ENCODE results near the gene EHD1. TPM values are rescaled to one million over a fixed set of nuclear protein-coding genes. Genes with fewer than 3 reads are reported as not detected.
A peak's percentile ranks its signal among the peaks of the same experiment; 100 is the strongest.

Gene EHD1
- total and polyA plus RNA-seq, 2 of the 8 experiments (the other 6 are each of a cell fraction or from before 2014, with no cell fraction given) = 31.5 to 42.9 TPM

DNA sequence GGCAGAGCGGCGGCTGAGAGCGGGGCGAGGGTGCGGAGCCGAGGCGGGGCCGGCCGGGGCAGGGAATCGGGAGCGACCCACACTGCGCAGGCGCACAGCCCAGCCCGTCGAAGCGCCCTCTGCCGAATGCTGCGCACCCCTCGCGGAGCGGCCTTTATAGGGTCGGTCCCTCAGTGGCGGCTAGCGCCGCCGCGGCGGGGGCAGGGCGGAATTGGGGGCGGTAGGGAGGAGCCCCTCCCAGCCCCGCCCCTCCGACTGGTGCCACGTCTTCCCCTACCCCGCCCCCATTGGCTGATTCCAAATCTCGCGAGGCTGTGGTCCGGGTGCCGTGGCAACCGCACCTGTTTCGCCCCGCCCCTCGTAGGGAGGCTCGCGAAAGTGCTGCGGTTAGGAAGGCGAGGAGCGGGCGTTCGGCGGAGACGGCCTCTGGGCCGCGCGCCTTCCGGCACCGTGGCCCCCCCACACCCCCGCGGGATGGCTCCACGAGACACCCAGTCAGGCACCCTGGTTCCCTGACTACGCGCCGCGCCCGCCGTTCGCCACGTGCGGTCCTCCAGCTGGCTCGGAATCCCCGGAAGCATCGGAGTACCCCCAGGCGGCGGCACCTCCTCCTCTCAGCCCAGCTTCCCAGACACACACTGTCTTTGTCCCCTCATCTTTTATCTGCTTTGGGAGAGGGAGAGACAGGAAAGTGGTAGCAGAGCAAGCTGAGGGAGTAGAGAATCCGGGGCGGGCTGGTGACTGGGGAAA, at the start of gene EHD1 (continued):
- TF ChIP-seq, protein P1, sequence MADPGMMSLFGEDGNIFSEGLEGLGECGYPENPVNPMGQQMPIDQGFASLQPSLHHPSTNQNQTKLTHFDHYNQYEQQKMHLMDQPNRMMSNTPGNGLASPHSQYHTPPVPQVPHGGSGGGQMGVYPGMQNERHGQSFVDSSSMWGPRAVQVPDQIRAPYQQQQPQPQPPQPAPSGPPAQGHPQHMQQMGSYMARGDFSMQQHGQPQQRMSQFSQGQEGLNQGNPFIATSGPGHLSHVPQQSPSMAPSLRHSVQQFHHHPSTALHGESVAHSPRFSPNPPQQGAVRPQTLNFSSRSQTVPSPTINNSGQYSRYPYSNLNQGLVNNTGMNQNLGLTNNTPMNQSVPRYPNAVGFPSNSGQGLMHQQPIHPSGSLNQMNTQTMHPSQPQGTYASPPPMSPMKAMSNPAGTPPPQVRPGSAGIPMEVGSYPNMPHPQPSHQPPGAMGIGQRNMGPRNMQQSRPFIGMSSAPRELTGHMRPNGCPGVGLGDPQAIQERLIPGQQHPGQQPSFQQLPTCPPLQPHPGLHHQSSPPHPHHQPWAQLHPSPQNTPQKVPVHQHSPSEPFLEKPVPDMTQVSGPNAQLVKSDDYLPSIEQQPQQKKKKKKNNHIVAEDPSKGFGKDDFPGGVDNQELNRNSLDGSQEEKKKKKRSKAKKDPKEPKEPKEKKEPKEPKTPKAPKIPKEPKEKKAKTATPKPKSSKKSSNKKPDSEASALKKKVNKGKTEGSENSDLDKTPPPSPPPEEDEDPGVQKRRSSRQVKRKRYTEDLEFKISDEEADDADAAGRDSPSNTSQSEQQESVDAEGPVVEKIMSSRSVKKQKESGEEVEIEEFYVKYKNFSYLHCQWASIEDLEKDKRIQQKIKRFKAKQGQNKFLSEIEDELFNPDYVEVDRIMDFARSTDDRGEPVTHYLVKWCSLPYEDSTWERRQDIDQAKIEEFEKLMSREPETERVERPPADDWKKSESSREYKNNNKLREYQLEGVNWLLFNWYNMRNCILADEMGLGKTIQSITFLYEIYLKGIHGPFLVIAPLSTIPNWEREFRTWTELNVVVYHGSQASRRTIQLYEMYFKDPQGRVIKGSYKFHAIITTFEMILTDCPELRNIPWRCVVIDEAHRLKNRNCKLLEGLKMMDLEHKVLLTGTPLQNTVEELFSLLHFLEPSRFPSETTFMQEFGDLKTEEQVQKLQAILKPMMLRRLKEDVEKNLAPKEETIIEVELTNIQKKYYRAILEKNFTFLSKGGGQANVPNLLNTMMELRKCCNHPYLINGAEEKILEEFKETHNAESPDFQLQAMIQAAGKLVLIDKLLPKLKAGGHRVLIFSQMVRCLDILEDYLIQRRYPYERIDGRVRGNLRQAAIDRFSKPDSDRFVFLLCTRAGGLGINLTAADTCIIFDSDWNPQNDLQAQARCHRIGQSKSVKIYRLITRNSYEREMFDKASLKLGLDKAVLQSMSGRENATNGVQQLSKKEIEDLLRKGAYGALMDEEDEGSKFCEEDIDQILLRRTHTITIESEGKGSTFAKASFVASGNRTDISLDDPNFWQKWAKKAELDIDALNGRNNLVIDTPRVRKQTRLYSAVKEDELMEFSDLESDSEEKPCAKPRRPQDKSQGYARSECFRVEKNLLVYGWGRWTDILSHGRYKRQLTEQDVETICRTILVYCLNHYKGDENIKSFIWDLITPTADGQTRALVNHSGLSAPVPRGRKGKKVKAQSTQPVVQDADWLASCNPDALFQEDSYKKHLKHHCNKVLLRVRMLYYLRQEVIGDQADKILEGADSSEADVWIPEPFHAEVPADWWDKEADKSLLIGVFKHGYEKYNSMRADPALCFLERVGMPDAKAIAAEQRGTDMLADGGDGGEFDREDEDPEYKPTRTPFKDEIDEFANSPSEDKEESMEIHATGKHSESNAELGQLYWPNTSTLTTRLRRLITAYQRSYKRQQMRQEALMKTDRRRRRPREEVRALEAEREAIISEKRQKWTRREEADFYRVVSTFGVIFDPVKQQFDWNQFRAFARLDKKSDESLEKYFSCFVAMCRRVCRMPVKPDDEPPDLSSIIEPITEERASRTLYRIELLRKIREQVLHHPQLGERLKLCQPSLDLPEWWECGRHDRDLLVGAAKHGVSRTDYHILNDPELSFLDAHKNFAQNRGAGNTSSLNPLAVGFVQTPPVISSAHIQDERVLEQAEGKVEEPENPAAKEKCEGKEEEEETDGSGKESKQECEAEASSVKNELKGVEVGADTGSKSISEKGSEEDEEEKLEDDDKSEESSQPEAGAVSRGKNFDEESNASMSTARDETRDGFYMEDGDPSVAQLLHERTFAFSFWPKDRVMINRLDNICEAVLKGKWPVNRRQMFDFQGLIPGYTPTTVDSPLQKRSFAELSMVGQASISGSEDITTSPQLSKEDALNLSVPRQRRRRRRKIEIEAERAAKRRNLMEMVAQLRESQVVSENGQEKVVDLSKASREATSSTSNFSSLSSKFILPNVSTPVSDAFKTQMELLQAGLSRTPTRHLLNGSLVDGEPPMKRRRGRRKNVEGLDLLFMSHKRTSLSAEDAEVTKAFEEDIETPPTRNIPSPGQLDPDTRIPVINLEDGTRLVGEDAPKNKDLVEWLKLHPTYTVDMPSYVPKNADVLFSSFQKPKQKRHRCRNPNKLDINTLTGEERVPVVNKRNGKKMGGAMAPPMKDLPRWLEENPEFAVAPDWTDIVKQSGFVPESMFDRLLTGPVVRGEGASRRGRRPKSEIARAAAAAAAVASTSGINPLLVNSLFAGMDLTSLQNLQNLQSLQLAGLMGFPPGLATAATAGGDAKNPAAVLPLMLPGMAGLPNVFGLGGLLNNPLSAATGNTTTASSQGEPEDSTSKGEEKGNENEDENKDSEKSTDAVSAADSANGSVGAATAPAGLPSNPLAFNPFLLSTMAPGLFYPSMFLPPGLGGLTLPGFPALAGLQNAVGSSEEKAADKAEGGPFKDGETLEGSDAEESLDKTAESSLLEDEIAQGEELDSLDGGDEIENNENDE (IDR thresholded peaks at IDR 0.05; ENCODE audit: insufficient replicate concordance, low read length) = no peak
- TF ChIP-seq CBX5 (IDR thresholded peaks at IDR 0.05; ENCODE audit: low read depth, low read length) (no peak), JUND (IDR thresholded peaks at IDR 0.05; ENCODE audit: low read length) (no peak), RNF2 (IDR thresholded peaks at IDR 0.05; ENCODE audit: borderline replicate concordance, low read depth, low read length, missing control alignments, poor library complexity, severe bottlenecking) (no peak), TAF1 (IDR thresholded peaks at IDR 0.05; ENCODE audit: low read depth, low read length) (peak; percentile 97), HDAC2 (IDR thresholded peaks at IDR 0.05; ENCODE audit: borderline replicate concordance in 1 of 2, low read depth in 2 of 2, low read length in 2 of 2) (no peak), TAF7 (optimal IDR thresholded peaks at IDR 0.05; ENCODE audit: borderline replicate concordance, low read depth, low read length) (peak; percentile 58), TBP (IDR thresholded peaks at IDR 0.05; ENCODE audit: low read depth, low read length) (peak; percentile 96)
